ENCODE data around the gene RNF141.
A peak's percentile ranks its signal among the peaks of the same experiment; 100 is the strongest.

RNF141 gene

GRCh38 chr11:10540915-10541560, at the start of gene RNF141 (continued):
- peak; percentile 47; the same call in 1 of the 2 replicates for TF ChIP-seq ZNF76 (tag by site-specific recombination; IDR thresholded peaks at IDR 0.05; ENCODE audit: borderline replicate concordance, low read depth)
- TF ChIP-seq, protein P1, sequence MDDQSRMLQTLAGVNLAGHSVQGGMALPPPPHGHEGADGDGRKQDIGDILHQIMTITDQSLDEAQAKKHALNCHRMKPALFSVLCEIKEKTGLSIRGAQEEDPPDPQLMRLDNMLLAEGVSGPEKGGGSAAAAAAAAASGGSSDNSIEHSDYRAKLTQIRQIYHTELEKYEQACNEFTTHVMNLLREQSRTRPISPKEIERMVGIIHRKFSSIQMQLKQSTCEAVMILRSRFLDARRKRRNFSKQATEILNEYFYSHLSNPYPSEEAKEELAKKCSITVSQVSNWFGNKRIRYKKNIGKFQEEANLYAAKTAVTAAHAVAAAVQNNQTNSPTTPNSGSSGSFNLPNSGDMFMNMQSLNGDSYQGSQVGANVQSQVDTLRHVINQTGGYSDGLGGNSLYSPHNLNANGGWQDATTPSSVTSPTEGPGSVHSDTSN (CRISPR knock-in tag; IDR thresholded peaks at IDR 0.05), result peak; percentile 90
- TF ChIP-seq ZNF473 (tag by site-specific recombination; IDR thresholded peaks at IDR 0.05), result no peak
- TF ChIP-seq, protein P2, sequence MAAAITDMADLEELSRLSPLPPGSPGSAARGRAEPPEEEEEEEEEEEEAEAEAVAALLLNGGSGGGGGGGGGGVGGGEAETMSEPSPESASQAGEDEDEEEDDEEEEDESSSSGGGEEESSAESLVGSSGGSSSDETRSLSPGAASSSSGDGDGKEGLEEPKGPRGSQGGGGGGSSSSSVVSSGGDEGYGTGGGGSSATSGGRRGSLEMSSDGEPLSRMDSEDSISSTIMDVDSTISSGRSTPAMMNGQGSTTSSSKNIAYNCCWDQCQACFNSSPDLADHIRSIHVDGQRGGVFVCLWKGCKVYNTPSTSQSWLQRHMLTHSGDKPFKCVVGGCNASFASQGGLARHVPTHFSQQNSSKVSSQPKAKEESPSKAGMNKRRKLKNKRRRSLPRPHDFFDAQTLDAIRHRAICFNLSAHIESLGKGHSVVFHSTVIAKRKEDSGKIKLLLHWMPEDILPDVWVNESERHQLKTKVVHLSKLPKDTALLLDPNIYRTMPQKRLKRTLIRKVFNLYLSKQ (tag by site-specific recombination; IDR thresholded peaks at IDR 0.05; ENCODE audit: borderline replicate concordance), result no peak
- TF ChIP-seq ZNF324 (tag by site-specific recombination; IDR thresholded peaks at IDR 0.05), result peak; percentile 44; the same call in 1 of the 2 replicates
- no peak for TF ChIP-seq ZNF157 (tag by site-specific recombination; IDR thresholded peaks at IDR 0.05)
- no peak for TF ChIP-seq ZNF664 (tag by site-specific recombination; IDR thresholded peaks at IDR 0.05)
- 0 out of 2 replicates have a peak, but pooled peaks have one; percentile 47 for TF ChIP-seq HOXC10 (CRISPR knock-in tag; IDR thresholded peaks at IDR 0.05)
- no peak for TF ChIP-seq GLI2 (tag by site-specific recombination; IDR thresholded peaks at IDR 0.05; ENCODE audit: borderline replicate concordance, low read depth)
- peak; percentile 75 for TF ChIP-seq KLF8 (tag by site-specific recombination; IDR thresholded peaks at IDR 0.05)
- no peak for TF ChIP-seq KLF7 (tag by site-specific recombination; IDR thresholded peaks at IDR 0.05; ENCODE audit: borderline replicate concordance)
- TF ChIP-seq, protein P3, sequence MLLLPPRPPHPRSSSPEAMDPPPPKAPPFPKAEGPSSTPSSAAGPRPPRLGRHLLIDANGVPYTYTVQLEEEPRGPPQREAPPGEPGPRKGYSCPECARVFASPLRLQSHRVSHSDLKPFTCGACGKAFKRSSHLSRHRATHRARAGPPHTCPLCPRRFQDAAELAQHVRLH (tag by site-specific recombination; IDR thresholded peaks at IDR 0.05), result 0 out of 2 replicates have a peak, but pooled peaks have one; percentile 46
- TF ChIP-seq YY2 (tag by site-specific recombination; IDR thresholded peaks at IDR 0.05), result 0 out of 2 replicates have a peak, but pooled peaks have one; percentile 25
- peak; percentile 39; the same call in 1 of the 2 replicates for TF ChIP-seq KLF1 (tag by site-specific recombination; IDR thresholded peaks at IDR 0.05)
- no peak for TF ChIP-seq ZSCAN5A (tag by site-specific recombination; IDR thresholded peaks at IDR 0.05)
- no peak for TF ChIP-seq ZNF274 (IDR thresholded peaks at IDR 0.05; ENCODE audit: low read length)
- no peak for TF ChIP-seq ZNF274 (tag by site-specific recombination; IDR thresholded peaks at IDR 0.05; ENCODE audit: borderline replicate concordance)
- TF ChIP-seq ZNF621 (tag by site-specific recombination; IDR thresholded peaks at IDR 0.05), result no peak
- peak; percentile 53; the same call in 1 of the 2 replicates for TF ChIP-seq SP7 (tag by site-specific recombination; IDR thresholded peaks at IDR 0.05)

- Histone ChIP-seq H3K36me3 (ENCODE audit: control insufficient read depth in 2 of 2, insufficient read depth in 1 of 2, low read length in 2 of 2) (no peaks in the 10 kb centered on the region), H3K4me1 (ENCODE audit: control insufficient read depth, insufficient read depth, low read length) (no peaks in the 10 kb centered on the region), H3K4me3 (ENCODE audit: low read depth, low read length) (no peak overlapping the region), H3K9me3 (ENCODE audit: control insufficient read depth, insufficient read depth, low read depth, low read length) (no peaks in the 10 kb centered on the region), H3K27ac (ENCODE audit: extremely low read depth, low read depth, low read length) (no peak overlapping the region)
- POLR2A ChIA-PET, result no interaction called here
- CTCF ChIA-PET, result no interaction called here
- no peak for TF ChIP-seq ZNF391 (tag by site-specific recombination; IDR thresholded peaks at IDR 0.05; ENCODE audit: borderline replicate concordance, low read depth)
- no peak for TF ChIP-seq ZNF335 (tag by site-specific recombination; conservative IDR thresholded peaks at IDR 0.05)
- no peak for TF ChIP-seq ZNF10 (tag by site-specific recombination; IDR thresholded peaks at IDR 0.05)
- TF ChIP-seq, protein P4, sequence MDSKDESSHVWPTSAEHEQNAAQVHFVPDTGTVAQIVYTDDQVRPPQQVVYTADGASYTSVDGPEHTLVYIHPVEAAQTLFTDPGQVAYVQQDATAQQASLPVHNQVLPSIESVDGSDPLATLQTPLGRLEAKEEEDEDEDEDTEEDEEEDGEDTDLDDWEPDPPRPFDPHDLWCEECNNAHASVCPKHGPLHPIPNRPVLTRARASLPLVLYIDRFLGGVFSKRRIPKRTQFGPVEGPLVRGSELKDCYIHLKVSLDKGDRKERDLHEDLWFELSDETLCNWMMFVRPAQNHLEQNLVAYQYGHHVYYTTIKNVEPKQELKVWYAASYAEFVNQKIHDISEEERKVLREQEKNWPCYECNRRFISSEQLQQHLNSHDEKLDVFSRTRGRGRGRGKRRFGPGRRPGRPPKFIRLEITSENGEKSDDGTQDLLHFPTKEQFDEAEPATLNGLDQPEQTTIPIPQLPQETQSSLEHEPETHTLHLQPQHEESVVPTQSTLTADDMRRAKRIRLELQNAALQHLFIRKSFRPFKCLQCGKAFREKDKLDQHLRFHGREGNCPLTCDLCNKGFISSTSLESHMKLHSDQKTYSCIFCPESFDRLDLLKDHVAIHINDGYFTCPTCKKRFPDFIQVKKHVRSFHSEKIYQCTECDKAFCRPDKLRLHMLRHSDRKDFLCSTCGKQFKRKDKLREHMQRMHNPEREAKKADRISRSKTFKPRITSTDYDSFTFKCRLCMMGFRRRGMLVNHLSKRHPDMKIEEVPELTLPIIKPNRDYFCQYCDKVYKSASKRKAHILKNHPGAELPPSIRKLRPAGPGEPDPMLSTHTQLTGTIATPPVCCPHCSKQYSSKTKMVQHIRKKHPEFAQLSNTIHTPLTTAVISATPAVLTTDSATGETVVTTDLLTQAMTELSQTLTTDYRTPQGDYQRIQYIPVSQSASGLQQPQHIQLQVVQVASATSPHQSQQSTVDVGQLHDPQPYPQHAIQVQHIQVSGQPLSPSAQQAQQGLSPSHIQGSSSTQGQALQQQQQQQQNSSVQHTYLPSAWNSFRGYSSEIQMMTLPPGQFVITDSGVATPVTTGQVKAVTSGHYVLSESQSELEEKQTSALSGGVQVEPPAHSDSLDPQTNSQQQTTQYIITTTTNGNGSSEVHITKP (tag by site-specific recombination; IDR thresholded peaks at IDR 0.05), result no peak
- TF ChIP-seq TCF7L2 (IDR thresholded peaks at IDR 0.05; ENCODE audit: borderline replicate concordance, low read depth, low read length), result no peak
- no peak for TF ChIP-seq ZNF837 (tag by site-specific recombination; IDR thresholded peaks at IDR 0.05)
- no peak for TF ChIP-seq ZNF585B (tag by site-specific recombination; IDR thresholded peaks at IDR 0.05)
- no peak for TF ChIP-seq ZNF76 (tag by site-specific recombination; IDR thresholded peaks at IDR 0.05; ENCODE audit: borderline replicate concordance, low read depth)
- no peak for TF ChIP-seq ZBTB8A (tag by site-specific recombination; IDR thresholded peaks at IDR 0.05)
- no peak for TF ChIP-seq ZNF404 (tag by site-specific recombination; IDR thresholded peaks at IDR 0.05)
- no peak for TF ChIP-seq ZNF747 (tag by site-specific recombination; IDR thresholded peaks at IDR 0.05)
These were observed 49.4 kb upstream of the RNF141 start for GRCh38 chr11:10590218-10590915.
